Stimulated activated CD4-positive, alpha-beta T cell treated with anti-CD3 and anti-CD28 coated beads, Interleukin-2, amount 100 ng/mL, for 4 hours (primary cell): ENCODE results near the gene IQCC.
A peak's percentile ranks its signal among the peaks of the same experiment; 100 is the strongest.

Experiments
- DNase-seq: peaks from one replicate; pipeline ENCODE4 v3.0.0-alpha.2; 2020; ENCODE audit warnings: low read depth

IQCC gene

DNA sequence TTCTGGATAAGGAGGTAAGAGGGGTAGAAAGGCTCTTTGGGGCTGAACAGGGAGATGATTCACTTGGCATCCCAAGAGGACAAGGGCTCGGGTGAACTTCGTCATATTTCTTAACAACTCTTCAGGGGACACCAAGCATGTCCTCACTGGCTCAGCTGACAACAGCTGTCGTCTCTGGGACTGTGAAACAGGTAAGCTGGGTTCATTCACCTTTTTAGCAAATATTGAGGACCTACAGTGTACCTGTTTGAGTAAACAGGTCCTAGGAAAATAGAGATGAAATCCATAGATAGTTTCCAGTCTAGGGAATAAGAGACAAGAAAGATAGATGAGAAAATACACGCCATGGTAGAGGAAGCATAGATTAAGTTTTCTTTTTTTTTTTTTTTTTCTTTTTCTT is 18.8 kb downstream of the IQCC start:
- DNase-seq = no peak

DNA sequence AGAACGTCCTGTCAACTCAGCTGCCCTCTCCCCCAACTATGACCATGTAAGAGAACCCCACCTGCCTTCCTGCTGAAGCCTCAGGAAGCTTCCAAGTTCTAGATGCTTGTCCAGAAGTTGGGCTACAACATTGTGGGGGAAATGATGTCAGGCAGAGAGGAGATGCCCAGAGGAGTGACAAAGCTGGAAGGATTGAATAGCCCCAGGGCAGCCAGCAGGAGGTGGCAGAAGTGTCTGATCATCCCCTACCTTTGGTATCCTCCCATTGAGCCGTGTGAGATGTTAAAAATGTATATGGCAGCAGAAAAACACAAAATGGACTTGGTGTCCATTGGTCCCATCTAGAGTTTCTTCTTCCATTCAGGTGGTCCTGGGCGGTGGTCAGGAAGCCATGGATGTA is 23.3 kb downstream of the IQCC start:
- DNase-seq = no peak

DNA sequence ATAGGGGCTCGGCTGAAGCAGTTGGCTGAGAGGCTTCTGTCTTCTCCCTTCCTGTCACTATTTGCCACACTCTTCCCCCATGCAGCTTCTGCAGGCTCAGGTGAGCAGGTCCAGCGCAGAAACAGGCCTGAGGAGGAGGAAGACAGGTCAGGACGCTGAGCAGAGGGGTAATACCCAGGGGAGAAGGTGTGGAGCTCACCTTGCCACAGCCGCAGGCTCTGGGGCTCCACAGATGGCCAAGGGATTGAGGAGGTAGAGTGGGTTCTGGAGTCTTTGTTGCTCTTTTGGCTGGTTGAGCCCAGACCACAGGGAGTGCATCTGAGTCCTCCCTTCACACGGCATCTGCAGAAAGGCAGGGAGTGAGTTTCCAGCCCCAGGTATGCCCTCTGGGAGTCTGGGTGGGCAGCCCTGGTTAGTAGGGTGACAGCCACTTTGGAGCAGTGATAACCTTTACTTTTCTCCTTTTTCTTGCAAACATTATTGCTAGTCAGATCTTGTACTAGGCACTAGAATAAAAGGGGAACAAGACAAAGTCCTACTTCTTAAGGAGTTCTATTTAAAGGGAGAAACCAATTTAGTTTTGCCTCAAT is 26.5 kb downstream of the IQCC start:
- DNase-seq = no peak

DNA sequence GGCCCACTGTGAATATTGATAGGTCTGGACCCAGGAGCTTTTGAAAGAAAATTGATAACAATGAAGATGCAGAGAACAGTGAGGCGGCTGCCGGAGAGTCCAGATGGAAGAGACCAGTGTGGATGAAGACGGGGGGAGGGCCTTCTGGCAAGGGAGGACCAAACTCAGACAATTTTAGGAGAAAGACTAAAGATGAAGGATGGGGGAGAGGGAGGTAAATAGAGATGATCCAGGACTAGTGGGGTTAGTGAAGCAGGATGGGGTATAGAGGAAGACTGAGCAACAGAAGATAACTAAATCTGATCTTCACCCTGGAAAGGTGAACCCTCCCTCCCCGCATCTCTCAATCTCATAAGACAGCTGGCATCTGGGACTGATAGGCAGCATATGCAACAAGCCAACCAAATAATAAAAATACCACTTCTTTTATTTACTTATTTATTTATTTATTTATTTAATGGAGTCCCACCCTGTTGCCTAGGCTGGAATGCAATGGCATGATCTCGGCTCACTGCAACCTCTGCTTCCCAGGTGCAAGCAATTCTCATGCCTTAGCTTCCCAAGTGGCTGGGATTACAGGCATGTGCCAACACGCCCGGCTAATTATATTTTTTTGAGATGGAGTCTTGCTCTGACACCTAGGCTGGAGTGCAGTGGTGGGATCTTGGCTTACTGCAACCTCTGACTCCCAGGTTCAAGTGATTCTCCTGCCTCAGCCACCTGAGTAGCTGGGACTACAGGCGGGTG is 27.3 kb downstream of the IQCC start:
- no peak for DNase-seq

DNA sequence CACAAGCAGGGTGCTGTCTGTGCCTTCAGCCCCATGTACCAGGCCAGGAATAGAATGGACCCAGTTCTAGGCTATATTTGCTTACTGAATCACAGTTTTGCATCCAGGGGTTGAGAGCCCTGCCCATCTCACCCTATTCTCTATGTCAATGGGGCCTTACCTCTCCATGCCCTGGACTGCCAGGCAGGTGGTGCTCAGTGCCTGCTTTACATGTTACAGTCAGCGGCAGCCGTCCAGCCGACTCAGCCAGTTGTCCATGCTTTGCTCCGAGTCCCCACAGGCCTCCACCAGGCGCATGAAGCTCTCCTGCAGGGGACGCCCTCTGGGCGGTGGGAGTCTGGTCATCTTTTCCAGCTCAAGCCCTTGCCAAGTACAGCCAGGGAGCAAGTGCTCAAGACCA is 29.3 kb downstream of the IQCC start:
- no peak for DNase-seq

DNA sequence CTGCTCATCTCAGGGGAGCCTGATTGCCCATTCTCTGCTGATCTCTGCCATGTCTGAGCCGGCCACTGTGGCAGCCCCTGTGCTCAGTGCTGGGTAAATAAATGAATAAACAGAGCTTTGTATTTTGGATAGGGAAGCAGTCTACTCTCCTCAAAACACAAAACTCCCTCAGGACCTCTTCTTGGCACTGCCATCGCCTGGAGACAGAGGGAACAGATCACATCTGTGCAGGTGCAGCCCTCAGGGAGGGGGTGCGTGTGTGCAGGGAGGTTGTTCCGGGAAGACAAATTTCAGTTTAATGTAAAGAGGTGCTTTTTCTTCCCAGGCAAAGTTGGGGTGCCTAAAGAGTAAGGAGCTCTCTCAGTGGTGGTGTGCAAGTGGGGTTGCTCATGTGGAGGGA is 33.9 kb downstream of the IQCC start:
- DNase-seq = no peak

DNA sequence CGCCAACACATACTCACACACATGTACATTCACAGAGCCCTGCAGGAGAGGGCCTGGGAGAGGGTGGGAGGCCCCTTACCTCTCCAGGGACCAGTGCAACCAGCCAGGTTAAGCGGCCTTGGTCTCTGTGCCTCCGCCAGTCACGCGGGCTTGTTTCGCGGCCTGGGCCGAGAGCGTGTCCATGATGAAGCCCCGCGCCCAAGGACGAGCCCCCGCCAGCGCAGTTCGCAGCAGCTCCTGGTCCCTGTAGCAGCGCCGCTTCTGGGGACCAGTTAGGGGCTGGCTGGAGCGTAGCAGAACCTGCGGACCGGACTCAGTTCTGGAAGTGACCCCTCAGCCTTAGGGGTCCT is 34.3 kb downstream of the IQCC start:
- no peak for DNase-seq

DNA sequence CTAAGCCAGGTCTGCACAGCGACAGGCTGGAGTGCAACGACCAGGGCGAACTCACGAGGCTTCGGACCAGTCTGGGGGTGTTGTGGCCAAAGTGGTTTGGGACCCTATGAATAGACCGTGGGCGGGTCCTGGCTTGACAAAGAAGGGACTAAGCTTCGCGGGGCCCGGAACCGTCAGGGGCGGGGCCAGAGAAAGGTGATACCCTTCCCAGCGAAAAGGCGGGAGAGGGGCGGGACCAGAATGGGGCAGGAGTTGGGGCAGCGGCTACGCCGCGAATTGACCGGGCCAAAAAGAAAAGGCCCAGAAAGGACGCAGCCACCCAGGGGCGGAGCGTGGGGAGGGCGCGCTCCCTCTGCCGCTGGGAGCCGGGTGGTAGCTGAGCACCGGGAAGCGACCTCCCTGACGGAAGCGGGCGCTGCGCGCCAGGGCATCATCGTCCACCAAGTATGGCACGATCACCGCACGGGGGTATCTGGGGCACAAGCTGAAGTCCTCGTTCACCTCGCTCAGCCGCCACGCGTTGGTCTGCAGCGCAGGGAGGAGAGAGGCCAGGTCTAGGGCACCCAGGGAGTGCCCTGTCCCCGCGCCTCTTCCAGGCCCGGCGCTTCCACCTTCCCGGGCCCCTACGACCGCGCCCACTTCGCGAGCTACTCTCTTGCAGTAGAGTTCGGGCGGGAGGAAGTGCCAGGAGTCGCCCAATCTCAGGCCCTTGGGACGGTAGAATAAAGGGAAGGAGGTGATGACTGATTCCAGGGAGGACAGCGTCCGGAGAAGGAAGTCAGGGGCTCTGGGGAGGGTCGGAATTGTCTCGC is 34.9 kb downstream of the IQCC start:
- DNase-seq = no peak

DNA sequence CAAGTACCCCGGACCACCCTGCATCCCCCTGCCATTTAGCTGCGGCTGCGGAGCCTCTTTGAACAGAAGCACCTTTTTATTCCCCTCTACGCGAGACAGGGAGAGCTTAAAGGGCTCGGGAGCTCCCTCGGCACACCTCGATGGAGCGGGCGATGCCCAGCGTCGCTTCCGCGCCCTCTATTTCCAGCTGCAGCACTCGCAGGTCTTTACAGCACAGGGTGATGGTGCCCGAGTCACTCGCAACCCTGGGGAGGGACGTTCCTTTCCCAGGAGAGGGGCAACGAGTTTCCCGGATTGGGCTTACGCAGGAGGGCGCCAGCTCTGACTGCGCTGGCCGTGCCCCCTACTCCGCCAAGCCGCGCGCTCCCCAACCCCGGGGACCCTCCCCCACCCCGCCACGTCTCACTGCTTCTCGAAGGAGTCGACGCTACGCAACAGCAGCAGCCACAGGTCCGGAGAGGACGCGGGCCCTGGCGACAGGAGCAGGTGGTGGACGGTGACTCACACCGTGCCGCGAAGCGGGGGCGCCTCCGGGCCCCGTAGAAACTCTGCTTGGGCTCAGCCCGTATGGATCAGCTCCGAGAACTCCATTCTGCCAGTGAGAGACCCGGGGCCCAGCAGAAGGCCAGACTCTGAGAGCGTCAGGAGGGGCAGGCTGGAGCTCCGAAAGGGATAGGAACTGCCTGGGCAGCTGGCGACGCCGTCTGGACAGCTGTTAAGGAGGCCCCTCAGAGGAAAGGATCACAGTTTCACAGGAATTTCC is 35.7 kb downstream of the IQCC start:
- no peak for DNase-seq

DNA sequence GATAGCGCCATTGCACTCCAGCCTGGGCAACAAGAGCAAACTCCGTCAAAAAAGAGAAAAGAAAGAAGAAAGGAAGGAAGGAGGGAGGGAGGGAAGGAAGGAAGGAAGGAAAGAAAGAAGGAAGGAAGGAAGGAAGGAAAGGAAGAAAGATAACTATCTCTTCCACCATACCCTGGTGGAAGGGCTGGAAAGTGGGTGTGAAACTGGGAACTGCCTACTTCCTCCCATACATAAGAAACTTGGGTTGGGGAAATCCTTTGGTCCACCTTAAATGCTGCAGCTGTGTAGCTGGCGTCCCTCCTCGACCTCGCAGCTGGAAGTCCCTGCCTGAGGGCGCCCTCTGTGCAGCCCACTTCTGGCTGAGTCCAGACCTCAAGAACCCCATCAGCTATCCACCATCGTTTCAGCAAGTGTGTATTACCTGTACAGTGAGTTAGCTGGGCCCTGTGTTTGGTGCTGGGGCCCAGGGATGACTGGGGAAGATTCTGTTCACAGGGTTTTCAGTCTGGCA is 36.9 kb downstream of the IQCC start:
- DNase-seq = no peak

DNA sequence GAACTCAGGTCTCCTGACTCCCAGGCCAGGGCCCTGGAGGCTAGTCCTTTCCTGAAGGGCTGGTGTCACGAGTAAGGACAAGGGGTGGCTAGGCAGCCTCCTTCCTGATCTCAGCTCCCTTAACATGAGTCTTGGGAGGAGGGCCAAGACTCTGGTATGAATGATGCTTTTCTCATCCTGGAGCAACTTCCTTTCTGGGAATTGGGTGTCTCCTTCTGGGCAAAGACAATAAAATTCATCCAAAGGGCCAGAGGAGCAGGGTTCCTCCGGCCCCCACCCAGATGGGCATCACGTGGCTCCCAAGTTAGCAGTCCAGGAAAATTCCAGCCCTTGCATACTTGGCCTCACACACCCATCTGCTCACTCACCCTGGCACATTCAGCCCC is 41.4 kb downstream of the IQCC start, which contains the start of gene FAM167B:
TSS of gene FAM167B (plus strand) at position 335 of the 386 bp plus-strand sequence. CDS start 200 bp downstream, outside the sequence.
- no peak for DNase-seq

DNA sequence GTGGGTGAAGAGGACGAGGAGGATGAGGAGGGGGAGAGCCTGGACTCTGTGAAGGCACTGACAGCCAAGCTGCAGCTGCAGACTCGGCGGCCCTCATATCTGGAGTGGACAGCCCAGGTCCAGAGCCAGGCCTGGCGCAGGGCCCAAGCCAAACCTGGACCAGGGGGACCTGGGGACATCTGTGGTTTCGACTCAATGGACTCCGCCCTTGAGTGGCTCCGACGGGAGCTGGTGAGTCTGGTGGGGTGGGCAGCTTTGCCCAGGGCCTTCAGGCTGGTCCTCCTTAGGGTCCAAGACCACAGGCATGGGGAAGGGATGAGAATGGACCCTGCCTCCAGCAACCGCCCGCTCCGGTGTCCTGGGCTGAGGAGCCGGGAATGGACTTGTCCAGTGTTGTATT is 42.0 kb downstream of the IQCC start:
- no peak for DNase-seq

DNA sequence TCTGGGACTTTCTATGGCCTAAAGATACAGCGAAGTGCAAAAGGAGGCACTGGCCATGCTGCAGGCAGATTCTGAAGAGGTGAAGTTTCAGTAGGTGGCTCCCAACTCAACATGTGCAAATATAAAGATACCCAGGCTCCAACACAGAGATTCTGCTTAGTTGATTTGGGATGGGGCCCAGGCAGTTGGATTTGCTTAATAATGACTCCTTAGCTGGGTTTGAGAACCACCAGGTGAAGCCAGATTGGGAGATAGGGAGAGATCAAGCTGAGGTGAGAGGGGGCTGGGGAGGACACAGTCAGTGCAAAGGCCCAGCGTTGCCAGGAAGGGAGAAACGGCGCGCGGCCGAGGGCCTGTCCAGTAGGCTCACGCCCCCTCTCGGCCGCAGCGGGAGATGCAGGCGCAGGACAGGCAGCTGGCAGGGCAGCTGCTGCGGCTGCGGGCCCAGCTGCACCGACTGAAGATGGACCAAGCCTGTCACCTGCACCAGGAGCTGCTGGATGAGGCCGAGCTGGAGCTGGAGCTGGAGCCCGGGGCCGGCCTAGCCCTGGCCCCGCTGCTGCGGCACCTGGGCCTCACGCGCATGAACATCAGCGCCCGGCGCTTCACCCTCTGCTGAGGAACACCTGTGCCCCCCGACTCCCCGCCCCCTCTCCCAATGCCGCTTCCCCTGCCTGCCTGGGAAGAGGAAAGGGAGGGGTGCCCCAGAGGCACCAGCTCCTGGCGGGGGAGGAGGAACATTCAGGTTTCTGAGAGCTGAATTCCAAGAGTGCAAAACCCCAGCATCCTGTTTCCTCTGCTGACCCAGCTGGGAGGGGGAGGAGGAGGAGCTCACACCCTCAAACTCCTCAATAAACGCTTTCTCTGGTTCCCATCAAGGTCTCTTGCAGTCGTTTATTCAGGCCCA is 42.8 kb downstream of the IQCC start:
- peak; percentile 58 for DNase-seq

DNA sequence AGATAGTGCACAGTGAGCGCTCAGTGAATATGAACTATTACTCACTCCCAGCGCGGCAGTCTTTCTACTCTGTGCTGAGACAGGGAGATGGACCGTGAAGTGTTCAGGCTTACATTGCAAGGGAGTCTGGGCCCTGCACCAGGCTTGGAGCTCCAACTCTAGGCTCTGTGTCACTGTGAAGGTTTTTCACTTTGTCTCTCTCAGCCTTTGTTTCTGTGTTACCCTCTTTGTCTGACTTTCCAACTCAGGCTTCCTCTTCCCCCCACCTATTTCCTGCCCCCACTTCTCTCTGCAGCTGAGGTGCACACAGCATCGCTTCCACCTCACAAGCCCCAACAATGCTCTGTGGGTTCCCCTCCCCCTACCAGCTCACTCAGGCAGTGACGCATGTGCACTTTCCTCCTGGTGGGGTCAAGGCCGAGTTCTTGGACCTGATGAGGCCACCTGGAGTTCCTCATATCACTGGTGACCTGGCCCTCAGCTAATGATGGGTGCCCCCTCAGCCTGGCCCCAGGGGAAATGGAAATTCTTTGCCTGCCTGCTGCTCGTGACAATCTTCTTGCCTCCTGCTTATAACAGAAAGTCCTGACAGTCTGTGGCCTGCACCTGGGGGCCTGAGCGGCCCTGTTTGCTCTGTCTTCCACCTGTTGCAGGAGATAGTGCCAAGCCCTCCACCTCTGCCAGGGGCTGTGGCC is 44.5 kb downstream of the IQCC start:
- DNase-seq = peak; percentile 76

DNA sequence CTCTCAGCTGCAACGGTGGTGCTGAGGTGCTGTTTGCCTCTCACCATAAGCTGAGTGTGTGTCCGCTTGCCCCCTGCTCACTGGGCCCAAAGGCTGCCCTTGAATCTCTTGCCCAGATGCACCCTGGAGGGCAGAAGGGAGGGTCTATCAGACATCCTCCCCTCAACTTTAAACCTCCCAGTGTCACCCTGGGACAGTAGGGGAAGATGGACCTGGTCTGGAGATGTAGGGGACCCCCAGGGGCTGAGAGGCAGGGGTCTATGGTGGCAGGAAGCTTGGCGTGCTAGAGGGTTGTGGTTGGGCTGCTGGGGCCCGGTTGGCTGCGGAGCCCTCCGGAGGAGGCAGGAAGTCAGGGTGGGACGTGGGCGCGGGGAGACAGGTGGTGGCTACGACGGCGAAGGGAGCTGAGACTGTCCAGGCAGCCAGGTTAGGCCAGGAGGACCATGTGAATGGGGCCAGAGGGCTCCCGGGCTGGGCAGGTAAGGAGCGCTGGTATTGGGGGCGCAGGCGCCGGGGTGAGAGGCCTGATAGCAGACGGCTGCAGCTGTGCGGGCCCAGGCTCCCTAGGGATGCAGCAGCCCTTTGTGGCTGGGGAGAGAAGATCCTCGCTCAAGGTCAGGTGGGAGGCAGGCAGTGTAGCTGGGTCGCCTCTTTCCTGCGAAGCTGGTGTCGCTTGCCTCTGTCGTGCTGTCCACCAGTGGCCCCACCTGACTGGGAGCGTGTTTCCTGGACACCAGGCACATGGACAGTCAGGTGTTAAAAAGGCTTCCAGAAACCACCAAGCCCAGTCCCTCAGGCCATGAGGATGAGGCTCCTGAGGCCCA is 45.6 kb downstream of the IQCC start, which contains the start of gene LCK:
TSS of gene LCK (plus strand) at position 373 of the 824 bp plus-strand sequence. CDS start 23,065 bp downstream, outside the sequence.
- peak; percentile 50 for DNase-seq

DNA sequence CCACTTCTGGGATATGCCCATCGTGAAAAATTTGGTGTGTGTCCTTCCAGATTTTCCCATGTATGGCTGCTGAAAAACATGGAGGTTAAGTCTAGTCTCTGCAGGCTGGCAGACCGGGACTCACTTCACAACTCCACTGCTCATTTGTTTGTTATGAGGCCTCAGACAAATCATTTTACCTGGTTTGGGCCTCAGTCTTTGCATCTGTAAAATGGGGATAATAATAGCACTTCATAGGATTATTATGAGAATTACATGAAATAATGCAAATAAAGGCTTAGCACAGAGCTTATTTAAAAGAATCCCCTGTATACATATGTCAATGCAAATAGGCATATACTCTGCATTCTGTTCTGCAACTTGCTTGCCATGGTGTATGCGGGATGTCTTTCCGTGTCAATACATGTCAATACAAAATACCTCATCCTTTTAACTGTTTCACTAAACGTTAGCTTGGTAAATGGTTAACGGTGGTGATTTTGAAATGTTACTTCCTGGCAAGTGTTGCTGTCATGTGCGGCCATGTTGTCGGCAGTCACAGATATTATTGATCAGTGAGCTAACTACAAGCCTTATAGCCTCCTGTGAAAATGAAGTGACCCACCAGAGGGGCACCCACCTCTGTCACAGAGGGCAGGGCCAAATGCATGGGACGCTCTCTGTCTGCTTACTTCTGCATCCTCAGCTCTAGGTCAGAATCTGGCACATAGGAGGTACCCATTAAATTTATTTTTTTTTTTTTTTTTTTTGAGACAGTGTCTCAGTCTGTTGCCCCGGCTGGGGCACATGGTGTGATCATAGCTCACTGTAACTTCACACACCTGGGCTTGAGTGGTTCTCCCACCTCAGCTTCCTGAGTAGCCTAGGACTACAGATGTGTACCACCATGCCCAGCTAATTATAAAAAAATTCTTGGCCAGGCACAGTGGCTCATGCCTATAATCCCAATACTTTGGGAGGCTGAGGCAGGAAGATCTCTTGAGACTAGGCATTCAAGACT is 49.9 kb downstream of the IQCC start:
- no peak for DNase-seq

DNA sequence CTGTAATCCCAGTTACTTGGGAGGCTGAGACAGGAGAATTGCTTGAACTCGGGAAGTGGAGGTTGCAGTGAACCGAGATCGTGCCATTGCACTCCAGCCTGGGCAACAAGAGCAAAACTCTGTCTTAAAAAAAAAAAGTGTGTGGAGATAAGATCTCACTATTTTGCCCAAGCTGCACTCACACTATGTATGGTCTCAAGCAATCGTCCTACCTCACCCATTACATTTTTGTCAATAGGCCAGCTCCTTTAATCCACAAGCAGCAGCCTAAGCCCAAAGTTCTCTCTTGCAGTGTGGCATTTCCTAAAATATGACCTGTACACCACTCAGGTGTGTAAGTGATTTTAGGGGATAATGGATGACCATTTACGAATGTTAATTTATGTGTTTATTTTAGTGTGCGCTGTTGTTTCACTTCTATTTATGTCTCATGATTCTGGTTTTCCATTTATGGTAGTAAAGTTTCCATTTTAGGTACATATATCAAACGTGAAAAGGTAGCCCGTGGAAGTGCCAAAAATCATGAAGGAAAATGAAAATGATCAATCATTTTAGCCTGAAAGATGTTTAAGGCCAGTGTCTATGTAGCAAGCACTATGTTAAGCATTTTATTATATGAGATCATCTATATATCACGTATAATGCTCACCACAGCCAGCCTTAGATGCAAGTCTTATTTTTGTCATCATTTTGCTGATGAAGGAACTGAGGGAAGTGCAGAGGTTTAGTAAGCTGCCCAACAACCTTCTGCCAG is 51.2 kb downstream of the IQCC start:
- DNase-seq = no peak

DNA sequence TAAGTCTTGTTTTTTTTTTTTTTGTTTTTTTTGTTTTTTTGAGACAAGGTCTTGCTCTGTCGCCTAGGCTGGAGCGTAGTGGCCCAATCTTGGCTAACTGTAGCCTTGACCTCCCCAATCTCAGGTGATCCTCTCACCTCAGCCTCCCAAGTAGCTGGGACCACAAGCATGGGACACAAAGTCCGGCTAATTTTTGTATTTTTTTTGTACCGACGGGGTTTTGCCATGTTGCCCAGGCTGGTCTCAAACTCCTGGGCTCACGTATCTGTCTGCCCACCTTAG is 51.7 kb downstream of the IQCC start:
- DNase-seq = no peak
